ENCODE data around the gene QPCTL.
"Not testable (repeated sequence)": the region's sequence is repeated elsewhere in the genome, so short reads cannot be mapped to it uniquely, and the experiment has no call there.

The QPCTL gene

GRCh38 chr19:45716359-45717130 is 24.1 kb downstream of the QPCTL start:
- Histone ChIP-seq H3K4me3 (replicated peaks; ENCODE audit: low read depth, low read length) (peak overlapping the region; percentile 84), H3K27me3 (replicated peaks; ENCODE audit: control insufficient read depth, insufficient read depth, low read length) (no peaks in the 10 kb centered on the region), H3K36me3 (ENCODE audit: control insufficient read depth, insufficient read depth, low read length) (peaks cover 20% of the 10 kb centered on the region)
- TF ChIP-seq, protein P1, sequence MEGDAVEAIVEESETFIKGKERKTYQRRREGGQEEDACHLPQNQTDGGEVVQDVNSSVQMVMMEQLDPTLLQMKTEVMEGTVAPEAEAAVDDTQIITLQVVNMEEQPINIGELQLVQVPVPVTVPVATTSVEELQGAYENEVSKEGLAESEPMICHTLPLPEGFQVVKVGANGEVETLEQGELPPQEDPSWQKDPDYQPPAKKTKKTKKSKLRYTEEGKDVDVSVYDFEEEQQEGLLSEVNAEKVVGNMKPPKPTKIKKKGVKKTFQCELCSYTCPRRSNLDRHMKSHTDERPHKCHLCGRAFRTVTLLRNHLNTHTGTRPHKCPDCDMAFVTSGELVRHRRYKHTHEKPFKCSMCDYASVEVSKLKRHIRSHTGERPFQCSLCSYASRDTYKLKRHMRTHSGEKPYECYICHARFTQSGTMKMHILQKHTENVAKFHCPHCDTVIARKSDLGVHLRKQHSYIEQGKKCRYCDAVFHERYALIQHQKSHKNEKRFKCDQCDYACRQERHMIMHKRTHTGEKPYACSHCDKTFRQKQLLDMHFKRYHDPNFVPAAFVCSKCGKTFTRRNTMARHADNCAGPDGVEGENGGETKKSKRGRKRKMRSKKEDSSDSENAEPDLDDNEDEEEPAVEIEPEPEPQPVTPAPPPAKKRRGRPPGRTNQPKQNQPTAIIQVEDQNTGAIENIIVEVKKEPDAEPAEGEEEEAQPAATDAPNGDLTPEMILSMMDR (IDR thresholded peaks at IDR 0.05; ENCODE audit: insufficient read depth, low read length, poor library complexity, severe bottlenecking): no peak
- DNase-seq (ENCODE audit: extremely low read depth, insufficient read length): no peak

- H3K4me3 ChIP-seq (replicated peaks; ENCODE audit: low read depth, low read length): peak overlapping the region; percentile 84
- H3K27me3 ChIP-seq (replicated peaks; ENCODE audit: control insufficient read depth, insufficient read depth, low read length): no peaks in the 10 kb centered on the region
- DNase-seq (ENCODE audit: extremely low read depth, insufficient read length): peak; percentile 99
- TF ChIP-seq, protein P1 (IDR thresholded peaks at IDR 0.05; ENCODE audit: insufficient read depth, low read length, poor library complexity, severe bottlenecking): peak; percentile 47
- H3K36me3 ChIP-seq (ENCODE audit: control insufficient read depth, insufficient read depth, low read length): peaks cover 20% of the 10 kb centered on the region
Observed at GRCh38 chr19:45717131-45717982, 24.9 kb downstream of the QPCTL start.

DNA sequence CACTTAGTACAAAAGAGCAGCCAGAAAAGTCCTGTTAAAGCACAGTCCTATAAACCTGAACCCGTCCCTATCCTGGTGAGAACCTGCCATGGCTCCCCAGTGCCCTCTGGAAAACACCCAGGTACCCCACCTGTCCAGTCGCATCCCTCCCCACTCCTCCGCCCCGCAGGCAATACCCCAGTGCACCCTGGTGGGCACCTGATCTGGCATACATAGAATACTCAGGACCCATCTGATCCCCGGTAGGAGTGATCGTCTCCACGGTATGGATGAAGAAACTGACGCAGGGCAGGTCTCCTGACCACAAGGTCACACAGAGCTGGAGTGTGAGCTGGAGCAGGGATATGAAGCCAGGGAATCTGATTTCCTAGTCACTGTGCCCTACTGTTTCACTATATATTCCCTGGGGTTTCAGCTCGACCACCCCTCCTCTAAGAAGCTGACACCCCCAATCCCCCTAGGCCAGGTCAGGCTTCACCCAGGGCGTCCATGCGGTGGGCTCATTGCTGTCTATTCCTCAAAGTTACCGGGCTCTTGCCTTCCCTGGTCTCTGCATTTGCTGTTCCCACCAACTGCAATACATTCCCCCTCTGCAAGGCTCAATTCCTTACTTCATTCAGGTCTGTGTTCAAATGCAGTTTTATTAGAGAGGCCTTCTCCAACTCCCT is 25.7 kb downstream of the QPCTL start:
- peaks cover 15% of the 10 kb centered on the region for H3K36me3 ChIP-seq (ENCODE audit: control insufficient read depth, insufficient read depth, low read length)
- H3K4me3 ChIP-seq (replicated peaks; ENCODE audit: low read depth, low read length): peak overlapping the region; percentile 66
- no peaks in the 10 kb centered on the region for H3K27me3 ChIP-seq (replicated peaks; ENCODE audit: control insufficient read depth, insufficient read depth, low read length)
- DNase-seq (ENCODE audit: extremely low read depth, insufficient read length): no peak
- TF ChIP-seq, protein P1 (IDR thresholded peaks at IDR 0.05; ENCODE audit: insufficient read depth, low read length, poor library complexity, severe bottlenecking): no peak

DNA sequence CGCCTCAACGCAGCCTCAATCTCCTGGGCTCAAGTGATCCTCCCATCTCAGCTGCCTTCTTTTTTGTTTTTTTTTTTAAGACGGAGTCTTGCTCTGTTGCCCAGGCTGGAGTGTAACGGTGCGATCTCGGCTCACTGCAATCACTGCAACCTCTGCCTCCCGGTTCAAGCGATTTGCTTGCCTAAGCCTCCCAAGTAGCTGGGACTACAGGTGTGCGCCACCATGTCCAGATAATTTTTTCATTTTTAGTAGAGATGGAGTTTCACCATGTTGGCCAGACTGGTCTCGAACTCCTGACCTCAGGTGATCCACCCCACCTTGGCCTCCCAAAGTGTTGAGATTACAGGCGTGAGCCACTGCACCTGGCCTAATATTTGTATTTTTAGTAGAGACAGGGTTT is 27.6 kb downstream of the QPCTL start:
- not testable (repeated sequence) for H3K27me3 ChIP-seq (replicated peaks; ENCODE audit: control insufficient read depth, insufficient read depth, low read length); DNase-seq (ENCODE audit: extremely low read depth, insufficient read length); H3K4me3 ChIP-seq (replicated peaks; ENCODE audit: low read depth, low read length)
- H3K36me3 ChIP-seq (ENCODE audit: control insufficient read depth, insufficient read depth, low read length): peaks cover 18% of the 10 kb centered on the region

- not testable (repeated sequence) for DNase-seq (ENCODE audit: extremely low read depth, insufficient read length); H3K4me3 ChIP-seq (replicated peaks; ENCODE audit: low read depth, low read length); H3K36me3 ChIP-seq (ENCODE audit: control insufficient read depth, insufficient read depth, low read length); H3K27me3 ChIP-seq (replicated peaks; ENCODE audit: control insufficient read depth, insufficient read depth, low read length)
Observed at GRCh38 chr19:45728683-45729082, 36.2 kb downstream of the QPCTL start.

DNA sequence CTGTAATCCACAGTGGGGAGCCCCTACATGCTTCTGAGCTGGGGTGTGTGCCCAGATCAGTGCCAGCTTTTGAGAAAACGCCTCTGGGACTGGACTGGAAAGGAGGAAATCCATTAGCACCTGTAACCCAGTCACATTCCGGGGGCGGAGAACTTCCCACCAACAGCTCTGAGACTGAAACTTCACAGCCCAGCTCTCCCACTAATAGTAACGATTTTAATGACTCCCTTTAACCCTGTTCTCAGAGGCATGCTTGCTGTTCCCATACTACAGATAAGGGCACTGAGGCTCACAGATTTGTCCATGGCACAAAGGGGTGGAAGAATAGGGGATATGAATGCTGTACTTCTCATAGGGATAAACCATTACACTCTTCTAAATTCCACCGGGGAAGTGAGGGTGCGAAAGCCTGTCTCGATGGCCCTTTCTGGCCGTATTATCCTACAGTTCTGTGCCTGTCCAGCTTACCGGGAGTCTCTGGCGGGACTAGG is 37.4 kb downstream of the QPCTL start:
- H3K36me3 ChIP-seq (ENCODE audit: control insufficient read depth, insufficient read depth, low read length): peaks cover 5% of the 10 kb centered on the region
- DNase-seq (ENCODE audit: extremely low read depth, insufficient read length): no peak
- peak overlapping the region; percentile 87 for H3K4me3 ChIP-seq (replicated peaks; ENCODE audit: low read depth, low read length)
- no peaks in the 10 kb centered on the region for H3K27me3 ChIP-seq (replicated peaks; ENCODE audit: control insufficient read depth, insufficient read depth, low read length)
- TF ChIP-seq, protein P1 (IDR thresholded peaks at IDR 0.05; ENCODE audit: insufficient read depth, low read length, poor library complexity, severe bottlenecking): no peak

All from GM06990 (cell line).